NK-92 treated with Interleukin-12 subunit alpha and Interleukin-12 subunit beta, amount 100 ng/mL, for 24 hours (cell line): ENCODE measurements around the gene ZPBP.

Experiments used
- DNase-seq: peaks from one replicate; lab custom pipeline; 2025; lab: John Stamatoyannopoulos, UW

ZPBP gene

DNA sequence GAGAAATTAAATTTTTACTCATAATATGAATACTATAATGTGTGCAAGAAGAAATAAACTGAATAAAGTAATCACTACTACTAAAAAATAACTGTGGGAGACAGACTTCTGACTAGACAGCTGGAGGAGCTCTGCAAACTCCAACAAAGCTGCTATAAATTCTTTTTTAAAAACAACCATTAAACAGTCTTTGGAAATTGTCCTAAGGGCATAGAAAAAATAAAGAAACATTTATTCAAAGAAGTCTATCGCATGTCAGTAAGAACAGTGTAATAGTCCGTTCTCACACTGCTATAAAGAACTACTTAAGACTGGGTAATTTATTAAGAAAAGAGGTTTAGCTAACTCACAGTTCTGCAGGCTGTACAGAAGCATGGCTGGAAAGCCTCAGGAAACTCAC lies 56.0 kb downstream of the ZPBP start:
- DNase-seq: no peak

DNA sequence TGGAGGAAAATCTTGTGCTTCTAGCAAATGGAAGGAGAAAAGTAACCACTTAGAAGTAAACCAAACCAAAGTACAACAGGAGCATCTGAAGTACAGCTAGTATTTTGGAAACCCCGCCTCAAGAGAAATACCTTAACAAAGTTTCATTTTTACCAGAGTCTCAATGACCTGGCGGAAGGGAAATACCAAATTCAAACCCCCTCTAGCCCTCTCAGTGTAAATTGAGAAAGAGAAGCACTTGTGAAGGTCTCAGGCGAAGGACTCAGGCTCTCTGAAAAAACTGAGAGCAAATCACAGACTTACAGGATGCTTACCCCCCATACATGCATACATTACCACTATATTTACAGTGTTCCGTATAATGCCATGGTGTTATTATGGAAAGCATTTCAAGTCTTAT lies 70.1 kb downstream of the ZPBP start:
- DNase-seq: no peak

DNA sequence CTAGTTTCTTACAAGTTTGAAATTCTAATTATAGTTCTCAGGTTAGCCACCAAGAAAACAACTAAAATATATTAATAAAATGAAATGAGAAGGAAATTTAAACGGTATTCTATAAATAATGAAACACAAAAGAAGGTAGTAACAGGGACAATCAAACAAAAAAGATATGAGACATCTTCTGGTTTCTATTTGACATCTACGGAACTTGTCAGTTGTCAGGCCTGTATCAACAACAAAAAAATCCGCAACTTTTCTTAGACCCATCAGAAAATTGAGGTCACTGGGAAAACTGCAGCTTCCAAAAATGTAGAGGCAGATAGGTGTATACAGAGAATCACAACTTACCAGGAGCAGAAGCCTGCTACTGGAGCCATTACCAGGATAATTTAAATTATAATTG lies 70.6 kb downstream of the ZPBP start:
- DNase-seq: no peak

DNA sequence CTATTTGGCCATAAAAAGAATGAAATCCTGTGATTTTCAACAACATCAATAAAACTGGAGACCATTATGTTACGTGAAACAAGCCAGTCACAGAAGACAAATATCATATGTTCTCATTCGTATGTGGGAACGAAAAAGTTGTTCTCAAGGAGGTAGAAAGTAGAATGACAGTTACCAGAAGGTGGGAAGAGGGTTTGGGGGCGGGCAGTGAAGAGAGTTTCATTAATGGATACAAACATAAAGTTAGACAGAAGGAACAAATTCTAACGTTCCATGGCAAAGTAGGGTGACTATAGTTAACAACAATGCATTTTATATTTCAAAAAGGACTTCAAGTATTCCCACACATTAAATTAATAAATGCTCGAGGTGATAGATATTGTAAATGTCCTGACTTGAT lies 97.4 kb downstream of the ZPBP start:
- no peak for DNase-seq

DNA sequence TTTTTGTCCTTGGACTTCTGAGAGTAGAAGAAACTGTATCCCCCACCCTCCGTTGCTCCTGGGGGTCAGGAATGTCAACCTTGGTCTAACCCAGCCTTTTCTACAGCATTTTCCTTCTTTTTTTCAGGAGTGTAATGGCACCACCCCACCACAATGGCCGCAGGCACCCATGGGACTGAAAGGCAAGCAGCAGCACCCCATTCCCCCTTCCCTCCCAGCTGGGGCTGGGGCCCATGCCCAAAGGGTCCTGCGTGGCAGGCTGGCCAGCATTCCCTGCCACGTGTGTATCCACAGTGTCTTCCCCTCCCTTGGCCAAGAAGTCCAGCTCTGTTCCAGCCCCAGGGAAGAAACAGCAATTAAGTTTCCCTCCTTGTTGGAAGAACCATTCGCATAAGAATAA lies 106.9 kb downstream of the ZPBP start:
- DNase-seq: no peak

DNA sequence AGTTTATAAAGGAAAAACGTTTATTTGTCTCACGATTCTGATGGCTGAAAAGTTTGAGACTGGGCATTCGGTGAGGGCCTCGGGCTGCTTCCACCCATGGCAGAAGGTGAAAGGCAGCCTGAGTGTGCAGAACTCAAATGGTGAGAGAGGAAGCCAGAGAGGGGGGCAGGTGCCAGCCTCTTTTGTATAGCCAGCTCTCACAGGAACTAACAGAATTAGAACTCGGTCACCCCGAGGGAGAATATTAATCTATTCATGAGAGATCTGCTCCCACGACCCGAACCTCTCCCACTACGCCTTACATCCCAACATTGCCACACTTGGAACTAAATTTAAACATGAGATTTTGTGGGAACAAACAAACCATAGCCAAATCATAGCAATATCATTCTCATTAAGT lies 112.6 kb downstream of the ZPBP start:
- DNase-seq: no peak

DNA sequence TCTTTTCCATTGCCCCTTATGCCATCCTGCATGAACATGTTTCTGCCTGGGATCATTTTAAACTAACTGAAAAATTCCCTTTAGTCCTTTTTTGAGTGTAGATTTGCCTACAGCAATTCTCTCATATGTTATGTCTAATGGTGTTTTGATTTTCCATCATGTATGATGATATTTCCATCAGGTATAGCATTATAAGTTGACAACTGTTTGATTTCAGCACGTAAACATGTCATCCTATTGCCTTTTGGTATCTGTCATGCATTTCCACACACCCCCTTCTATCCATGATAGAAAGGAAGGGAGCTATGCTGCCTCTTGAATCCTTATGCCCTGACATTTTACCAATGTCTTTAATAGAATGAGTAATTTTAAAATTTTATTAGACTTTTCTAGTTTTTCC lies 116.8 kb downstream of the ZPBP start:
- DNase-seq: no peak

DNA sequence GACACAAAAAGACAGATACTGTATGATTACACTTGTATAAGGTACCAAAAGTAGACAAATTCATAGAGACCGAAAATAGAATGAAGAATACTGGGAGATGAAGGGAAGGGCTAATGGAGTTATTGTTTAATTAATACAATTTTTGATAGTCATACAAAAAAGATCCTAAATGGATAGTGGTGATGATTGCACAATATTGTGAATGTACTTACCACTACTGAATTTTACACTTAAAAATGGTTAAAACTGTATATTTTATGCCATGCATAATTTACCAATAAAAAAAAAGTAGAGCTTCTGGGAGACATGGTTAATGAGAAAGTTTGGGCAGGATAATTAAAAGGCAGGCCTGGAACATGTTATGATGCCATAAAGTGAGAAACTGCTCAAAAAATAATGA lies 119.0 kb downstream of the ZPBP start:
- DNase-seq: no peak

DNA sequence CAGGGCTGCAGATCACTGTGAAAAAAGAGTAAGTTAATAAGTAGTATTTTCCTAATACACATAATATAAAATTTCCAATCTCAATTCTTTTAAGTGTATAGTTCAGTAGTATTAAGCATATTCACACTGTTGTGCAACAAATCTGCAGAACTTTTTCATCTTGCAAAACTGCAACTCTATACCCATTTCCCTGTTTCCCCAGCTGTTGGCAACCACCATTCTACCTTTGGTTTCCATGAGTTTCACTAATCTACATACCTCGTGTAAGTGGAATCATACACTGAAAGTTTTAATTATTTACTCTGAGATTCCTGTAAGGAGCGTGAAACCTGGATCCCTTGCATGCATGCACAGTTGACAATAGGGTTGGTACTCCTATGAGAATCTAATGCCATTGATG lies 155.4 kb downstream of the ZPBP start:
- no peak for DNase-seq

DNA sequence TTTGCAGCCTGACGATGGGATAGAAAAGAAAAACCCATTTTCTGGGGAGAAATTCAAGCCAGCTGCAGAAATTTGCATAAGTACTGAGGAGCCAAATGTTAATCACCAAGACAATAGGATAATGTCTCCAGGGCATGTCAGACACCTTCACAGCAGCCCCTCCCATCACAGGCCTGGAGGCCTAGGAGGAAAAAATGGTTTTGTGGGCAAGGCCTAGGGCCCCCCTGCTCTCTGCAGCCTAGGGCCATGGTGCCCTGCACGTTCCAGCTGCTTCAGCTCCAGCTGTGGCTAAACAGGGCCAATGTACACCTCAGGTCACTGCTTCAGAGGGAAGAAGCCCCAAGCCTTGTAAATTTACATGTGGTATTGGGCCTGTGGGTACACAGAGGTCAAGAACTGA lies 161.4 kb downstream of the ZPBP start:
- no peak for DNase-seq

DNA sequence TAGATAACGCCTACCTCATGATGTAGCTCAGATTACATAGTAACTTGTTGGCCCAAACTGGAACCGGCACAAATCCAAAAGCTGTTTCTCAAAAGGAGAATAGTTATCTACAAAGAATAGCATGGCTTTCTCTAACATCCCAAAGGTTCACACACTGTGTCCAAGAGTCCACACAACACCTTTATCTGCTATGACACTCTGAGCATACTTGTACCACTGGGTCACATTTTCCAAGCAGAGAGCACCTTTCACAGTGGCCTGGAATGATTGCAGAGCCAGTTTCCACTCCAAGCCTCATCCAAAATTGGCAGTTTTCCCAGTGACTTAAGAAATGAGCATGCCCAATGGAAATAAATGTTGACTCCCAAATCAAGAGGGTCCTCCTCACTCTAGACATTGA lies 164.3 kb downstream of the ZPBP start:
- DNase-seq: no peak

DNA sequence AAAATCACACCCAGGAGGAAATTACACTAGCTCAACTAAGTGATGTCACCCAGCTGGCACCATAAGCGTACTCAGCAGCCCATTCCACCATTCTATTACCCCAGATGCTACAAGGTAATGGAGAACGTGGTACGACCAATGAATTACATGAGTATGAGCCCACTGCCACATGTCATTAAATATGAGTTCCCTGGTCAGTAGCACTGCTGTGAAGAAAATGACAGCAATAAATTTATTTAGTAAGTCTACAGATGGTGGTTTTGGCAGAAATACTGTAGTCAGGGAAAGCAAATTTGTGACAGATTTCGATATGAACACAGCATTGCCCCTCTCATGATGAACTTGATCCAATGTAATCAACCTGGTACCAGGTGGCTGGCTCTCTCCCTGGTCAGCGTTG lies 165.4 kb downstream of the ZPBP start:
- no peak for DNase-seq

DNA sequence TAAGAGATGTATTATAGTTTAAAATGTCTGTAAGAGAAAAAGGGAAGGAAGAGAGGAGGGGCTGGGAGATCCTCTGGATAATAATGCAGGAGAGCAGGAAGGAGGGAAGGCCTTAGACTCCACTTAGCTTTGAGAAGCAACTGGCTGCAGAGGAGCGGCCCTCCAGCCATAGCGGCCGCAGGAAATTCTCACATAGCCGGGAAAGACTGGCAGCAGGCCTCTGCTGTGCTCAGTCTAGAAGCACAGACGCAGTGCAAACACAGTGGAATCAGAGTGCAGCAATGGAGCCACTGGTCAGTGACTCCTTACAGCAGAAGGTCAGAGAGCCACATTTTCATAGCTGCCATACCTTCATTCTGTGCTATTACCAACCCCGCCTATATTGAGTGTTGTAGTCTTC lies 166.3 kb downstream of the ZPBP start:
- DNase-seq: no peak

DNA sequence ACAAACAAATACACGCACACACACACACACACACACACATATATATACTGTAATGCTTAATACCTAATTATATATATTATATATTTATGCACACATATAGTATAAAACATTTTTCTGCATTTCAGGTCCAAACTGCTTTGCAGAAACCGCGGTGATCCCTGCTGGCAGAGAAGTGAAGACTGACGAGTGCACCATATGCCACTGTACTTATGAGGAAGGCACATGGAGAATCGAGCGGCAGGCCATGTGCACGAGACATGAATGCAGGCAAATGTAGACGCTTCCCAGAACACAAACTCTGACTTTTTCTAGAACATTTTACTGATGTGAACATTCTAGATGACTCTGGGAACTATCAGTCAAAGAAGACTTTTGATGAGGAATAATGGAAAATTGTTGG lies 181.1 kb downstream of the ZPBP start:
- DNase-seq: no peak

DNA sequence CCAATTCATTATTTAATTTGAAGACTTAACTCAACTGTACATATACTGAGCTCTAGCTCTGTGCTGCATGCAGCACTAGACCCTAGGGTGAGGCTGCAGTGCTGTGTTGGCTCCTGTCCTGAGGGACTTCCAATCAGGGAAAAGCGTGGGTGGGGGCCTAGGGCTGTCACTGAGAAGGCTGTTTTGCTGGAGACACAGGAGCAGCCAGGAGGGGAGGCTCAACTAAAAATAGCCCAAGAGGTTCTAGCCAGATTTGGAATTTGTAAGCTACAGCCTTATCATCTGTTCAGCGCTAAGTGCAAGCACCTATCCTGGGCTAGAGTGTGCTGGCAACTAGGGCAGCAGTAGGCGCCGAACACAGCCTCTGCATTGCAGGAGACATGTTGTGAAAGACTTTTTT lies 198.5 kb downstream of the ZPBP start:
- DNase-seq: no peak

DNA sequence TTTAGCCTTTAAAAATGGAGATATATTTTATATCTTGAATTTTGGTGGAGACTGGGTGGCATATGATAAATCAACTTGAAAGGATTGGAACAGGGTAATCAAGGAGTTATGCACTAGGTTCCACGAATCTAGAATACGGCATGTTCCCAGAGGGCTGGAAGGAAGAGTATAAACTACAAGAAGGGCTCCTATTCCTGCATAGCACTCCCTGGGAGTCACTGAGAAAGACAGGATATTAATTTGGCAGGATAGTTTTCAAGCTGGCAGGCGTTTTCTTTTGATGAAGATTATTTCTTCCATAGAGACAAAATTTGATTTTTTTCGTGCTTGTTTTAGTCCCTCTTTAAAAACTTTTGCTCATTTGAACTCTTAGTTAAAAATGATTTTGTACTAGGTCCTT lies 199.9 kb downstream of the ZPBP start:
- no peak for DNase-seq

DNA sequence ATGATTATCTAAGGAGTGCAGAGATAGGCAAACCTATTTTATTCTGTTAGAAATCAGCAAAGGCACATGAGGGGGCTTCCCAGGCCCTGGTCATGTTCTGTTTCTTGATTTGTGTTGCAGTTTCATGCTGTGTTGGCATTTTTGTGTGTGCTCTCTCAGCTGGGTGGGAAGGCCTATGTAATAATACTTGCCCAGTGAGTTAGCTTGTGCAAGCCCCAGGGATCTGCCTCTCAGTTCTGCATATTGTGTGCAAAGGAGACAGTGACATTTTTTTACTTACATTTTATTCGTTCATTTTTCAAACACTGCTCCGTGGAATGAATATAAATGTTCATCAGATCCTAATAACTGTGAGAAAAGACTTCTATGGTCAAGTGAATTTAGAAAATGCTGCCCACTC lies 200.6 kb downstream of the ZPBP start:
- no peak for DNase-seq
